Psoas muscle (tissue), 8 donors: ENCODE results near the gene SH3GL3. TPM values are rescaled to one million over a fixed set of nuclear protein-coding genes. Genes with fewer than 3 reads are reported as not detected.

ENCODE experiments used
- ATAC-seq, 4 donors: fragments of 200-7000 bp; cut with Tn5 transposase; one replicate each; pipeline ENCODE4 v1.9.1; 2020; ENCODE audit warnings: moderate library complexity in 3 of 4, mild to moderate bottlenecking in 2 of 4
- DNase-seq, 2 donors: peaks; one replicate each; pipeline ENCODE4 v3.0.0-alpha.2; 2020
- H3K27ac ChIP-seq: fragments of 200-600 bp; one replicate; pipeline ENCODE4 v1.8.0; 2022
- H3K27me3 ChIP-seq, 3 donors: fragments of 200-600 bp in 1 of 3; one replicate each; pipeline versions ENCODE4 v1.6.1 to v1.8.0; 2013 to 2022; ENCODE audit warnings: low read length in 2 of 3, mild to moderate bottlenecking in 2 of 3, moderate library complexity in 1 of 3; ENCODE audit not compliant: insufficient read depth in 3 of 3
- H3K36me3 ChIP-seq, 2 donors: fragments of 200-600 bp in 1 of 2; one replicate each; pipeline versions ENCODE4 v1.6.1 to v1.8.0; 2013 to 2022; ENCODE audit warnings: low read depth in 1 of 2, mild to moderate bottlenecking in 1 of 2, moderate library complexity in 1 of 2; ENCODE audit not compliant: insufficient read depth in 1 of 2
- H3K4me1 ChIP-seq: fragments of 200-600 bp; one replicate; pipeline ENCODE4 v1.8.0; 2022
- H3K4me3 ChIP-seq: fragments of 200-600 bp; one replicate; pipeline ENCODE4 v1.8.0; 2022; ENCODE audit warnings: mild to moderate bottlenecking
- H3K9me3 ChIP-seq: fragments of 200-600 bp; one replicate; pipeline ENCODE4 v1.8.0; 2022
- CTCF ChIP-seq: fragments of 200-600 bp; IDR thresholded peaks from one replicate; pipeline ENCODE4 v1.8.0; 2022; ENCODE audit warnings: antibody characterized with exemption
- WGBS, 3 donors: extraction: QIAGEN DNeasy Blood & Tissue Kit; methylation state at CpG; one replicate each; pipeline versions ENCODE4 v1.1.6 to v1.1.7; 2013; 5-methylcytosine and 5-hydroxymethylcytosine counted together
- intact Hi-C, 2 donors: fragments of 100-400 bp; cut with DNase I; formaldehyde crosslinking; loops; one replicate each; pipeline versions ENCODE4 v1.11.0 to v1.14.2; 2022
- polyA plus RNA-seq, 3 donors: library from polyadenylated mRNA; stranded (reverse); fragments of 200-250 nt; gene quantifications; one replicate each; pipeline ENCODE4 v1.2.3, GENCODE V29; 2013
- total RNA-seq, 4 donors: library from RNA; stranded (reverse); fragmentation: NEBNext Ultra II Directional in 2 of 4; extraction: Animal tissue kit (Norgen Biotek cat#: 25700) in 2 of 4; gene quantifications; one replicate each; pipeline versions ENCODE4 v1.2.1 to v1.2.4, GENCODE V29; 2021 to 2023
- donor health status: healthy with polysubstance abuse.
- donor health status: DM: no; HTN: no; CAD: no; lungs with moderate emphysema.
- donor health status: Bipolar disorder and iron deficiency.
- donor health status: healthy.
- donor health status: DM: yes; HTN: yes; CAD: no.
- donor health status: DM: no; HTN: no; CAD: no.
- donor health status: DM: no; HTN: no; CAD: no.
- donor health status: DM: yes; HTN: yes; CAD: no.

SH3GL3 gene
- total and polyA plus RNA-seq, 7 donors: 0.05 TPM; not detected in 6

- DNase-seq: no peak
- WGBS, 3 donors: 18 to 24% (median 23%) methylated on average over 4 of the region's 4 CpGs
- peak; percentile 37 for TF ChIP-seq CTCF
- ATAC-seq: no peak
- H3K36me3 ChIP-seq: no peaks in the 10 kb centered on the region
- no peak overlapping the region for H3K4me3 ChIP-seq
- no peaks in the 10 kb centered on the region for H3K27me3 ChIP-seq
- no peak overlapping the region for H3K27ac ChIP-seq
- H3K9me3 ChIP-seq: no peaks in the 10 kb centered on the region
- H3K4me1 ChIP-seq: no peaks in the 10 kb centered on the region
- intact Hi-C loops: loop anchor here (5.0 to 10.0 kb wide), 2 partner anchors 182 to 459 kb away; no protein-coding TSS in a partner anchor
Measured at GRCh38 chr15:83565553-83566159, 118.5 kb downstream of the SH3GL3 start.

- no peak overlapping the region for H3K4me3 ChIP-seq
- peaks cover 0 to 2% (median 0%) of the 10 kb centered on the region in 3 donors for H3K27me3 ChIP-seq
- intact Hi-C loops: loop anchor here (5.0 to 10.0 kb wide), 2 partner anchors 180 to 457 kb away; no protein-coding TSS in a partner anchor
- TF ChIP-seq CTCF: no peak
- H3K27ac ChIP-seq: no peak overlapping the region
- no peaks in the 10 kb centered on the region for H3K9me3 ChIP-seq
- no peaks in the 10 kb centered on the region for H3K36me3 ChIP-seq
- WGBS, 3 donors: 84 to 85% (median 84%) methylated on average over 2 of the region's 2 CpGs
- no peak for DNase-seq
- no peak for ATAC-seq
- no peaks in the 10 kb centered on the region for H3K4me1 ChIP-seq
Measured at GRCh38 chr15:83567318-83567717, 120.2 kb downstream of the SH3GL3 start.

GRCh38 chr15:83569341-83569740 lies 122.2 kb downstream of the SH3GL3 start:
- ATAC-seq: no peak

DNA sequence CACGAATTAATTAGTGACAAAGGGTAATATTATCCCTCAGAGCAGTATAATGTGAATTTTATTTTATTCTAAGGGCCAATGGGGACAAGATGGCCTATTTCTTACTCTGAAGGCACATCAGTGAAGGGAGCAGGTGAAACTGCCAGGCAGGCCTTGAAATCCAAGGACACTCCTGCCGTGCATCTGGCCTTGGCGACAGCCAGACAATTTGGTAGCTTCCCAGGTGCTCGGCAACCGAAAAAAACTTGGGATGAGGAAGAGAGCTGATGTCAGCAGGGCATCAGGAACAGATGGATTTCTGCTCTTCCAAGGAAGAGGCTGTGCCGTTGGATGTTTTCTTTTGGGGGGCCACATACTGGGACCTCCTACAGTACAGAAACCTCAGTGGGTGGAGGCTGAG lies 123.6 kb downstream of the SH3GL3 start:
- no peak for ATAC-seq
- no peaks in the 10 kb centered on the region for H3K36me3 ChIP-seq
- no peaks in the 10 kb centered on the region for H3K9me3 ChIP-seq
- DNase-seq: no peak
- intact Hi-C loops: loop anchor here in 1 of 2 donors (10.0 kb wide), 1 partner anchor 454 kb away; no protein-coding TSS in a partner anchor
- no peak for TF ChIP-seq CTCF
- H3K4me1 ChIP-seq: no peaks in the 10 kb centered on the region
- peaks cover 0 to 2% (median 0%) of the 10 kb centered on the region in 3 donors for H3K27me3 ChIP-seq
- WGBS, 3 donors: 36 to 51% (median 46%) methylated on average over 6 of the region's 6 CpGs
- no peak overlapping the region for H3K27ac ChIP-seq
- no peak overlapping the region for H3K4me3 ChIP-seq

More at GRCh38 chr15:83569341-83569740, 122.2 kb downstream of the SH3GL3 start:
- no peaks in the 10 kb centered on the region for H3K36me3 ChIP-seq
- no peak overlapping the region for H3K4me3 ChIP-seq
- no peak for TF ChIP-seq CTCF
- H3K27ac ChIP-seq: no peak overlapping the region
- H3K9me3 ChIP-seq: no peaks in the 10 kb centered on the region
- intact Hi-C loops: loop anchor here (5.0 to 10.0 kb wide), 2 partner anchors 178 to 455 kb away; no protein-coding TSS in a partner anchor
- H3K27me3 ChIP-seq: peaks cover 0 to 2% (median 0%) of the 10 kb centered on the region in 3 donors
- no peak for DNase-seq
- no peaks in the 10 kb centered on the region for H3K4me1 ChIP-seq
